CD4-positive, alpha-beta T cell treated with Interleukin-12 subunit alpha and Interleukin-12 subunit beta, for 1 hour (primary cell): ENCODE results near the gene ATP2C2.

Experiments used
- DNase-seq: peaks from one replicate; pipeline ENCODE4 v3.0.0-alpha.2; 2020

ATP2C2 gene

DNA sequence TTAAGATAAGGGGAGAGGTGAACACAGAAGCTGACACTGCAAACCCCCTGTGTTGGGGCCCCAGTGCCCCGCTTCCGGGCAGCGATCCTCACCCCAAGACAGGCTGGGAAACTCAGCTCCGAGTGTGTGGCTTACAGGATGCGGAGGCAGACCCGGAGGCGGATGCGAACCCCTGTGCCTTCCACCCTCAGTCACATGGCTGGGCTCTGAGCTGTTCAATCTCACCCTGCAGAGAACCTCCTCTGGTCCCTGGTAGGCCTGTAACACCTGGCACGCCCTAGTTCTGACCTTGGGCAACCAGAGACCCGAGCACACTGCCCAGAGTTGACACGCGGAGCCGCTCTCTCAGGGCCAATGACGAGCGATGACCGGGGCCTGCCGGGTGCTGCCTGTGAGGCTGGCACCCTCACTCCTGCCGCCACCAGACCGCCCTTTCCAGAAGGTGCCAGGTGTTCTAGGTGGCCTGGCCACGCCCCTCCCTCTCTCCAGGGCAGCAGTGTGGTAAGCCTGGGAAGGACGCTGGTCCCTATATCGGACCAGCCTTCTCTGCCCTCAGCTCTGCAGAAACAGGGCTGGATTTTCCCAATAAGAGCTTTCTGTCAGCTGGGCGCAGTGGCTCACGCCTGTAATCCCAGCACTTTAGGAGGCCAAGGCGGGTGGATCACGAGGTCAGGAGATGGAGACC, 112.9 kb downstream of the ATP2C2 start:
- DNase-seq = no peak

DNA sequence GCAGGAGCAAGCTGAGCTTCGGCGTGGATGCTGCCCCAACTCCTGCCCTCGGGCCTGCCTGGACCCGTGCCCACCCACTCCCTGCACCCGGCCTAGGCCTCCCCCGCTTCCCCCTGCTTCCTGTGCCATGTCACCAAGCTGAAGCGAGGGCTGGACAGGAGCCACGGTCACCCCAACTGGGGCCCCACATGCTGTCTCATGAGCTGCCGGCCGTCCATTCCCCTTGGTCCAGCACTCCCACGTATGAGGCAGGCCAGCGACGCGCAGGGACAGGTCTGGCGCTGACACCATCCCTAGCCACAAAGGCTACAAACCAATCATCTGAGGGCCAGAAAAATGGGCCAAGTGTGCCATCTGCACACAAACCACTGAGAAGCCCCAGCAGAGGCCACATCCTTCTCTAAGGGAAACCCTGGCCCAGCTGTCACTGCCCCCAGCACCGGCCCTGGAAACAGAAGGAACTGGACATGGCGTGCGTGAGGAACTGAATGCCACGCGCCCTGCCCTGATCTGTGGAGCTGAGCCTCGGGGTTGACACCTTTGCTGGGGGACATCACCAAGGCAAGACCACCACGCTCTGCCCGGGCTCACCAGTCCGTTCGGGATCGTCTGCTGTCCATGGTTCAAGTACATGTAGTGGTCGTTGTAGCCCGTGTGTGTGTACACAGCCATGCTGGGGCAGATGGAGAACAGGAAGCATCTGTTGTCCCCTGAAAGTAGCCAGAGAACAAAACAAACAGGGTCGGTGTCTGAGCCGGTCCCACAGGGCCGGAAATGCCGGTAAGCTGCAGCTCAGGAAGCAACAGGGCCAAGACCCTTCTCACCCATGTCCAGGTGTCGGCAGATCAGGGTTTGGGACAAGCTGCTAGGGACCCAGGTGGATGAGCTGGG, 113.9 kb downstream of the ATP2C2 start:
- DNase-seq = no peak

DNA sequence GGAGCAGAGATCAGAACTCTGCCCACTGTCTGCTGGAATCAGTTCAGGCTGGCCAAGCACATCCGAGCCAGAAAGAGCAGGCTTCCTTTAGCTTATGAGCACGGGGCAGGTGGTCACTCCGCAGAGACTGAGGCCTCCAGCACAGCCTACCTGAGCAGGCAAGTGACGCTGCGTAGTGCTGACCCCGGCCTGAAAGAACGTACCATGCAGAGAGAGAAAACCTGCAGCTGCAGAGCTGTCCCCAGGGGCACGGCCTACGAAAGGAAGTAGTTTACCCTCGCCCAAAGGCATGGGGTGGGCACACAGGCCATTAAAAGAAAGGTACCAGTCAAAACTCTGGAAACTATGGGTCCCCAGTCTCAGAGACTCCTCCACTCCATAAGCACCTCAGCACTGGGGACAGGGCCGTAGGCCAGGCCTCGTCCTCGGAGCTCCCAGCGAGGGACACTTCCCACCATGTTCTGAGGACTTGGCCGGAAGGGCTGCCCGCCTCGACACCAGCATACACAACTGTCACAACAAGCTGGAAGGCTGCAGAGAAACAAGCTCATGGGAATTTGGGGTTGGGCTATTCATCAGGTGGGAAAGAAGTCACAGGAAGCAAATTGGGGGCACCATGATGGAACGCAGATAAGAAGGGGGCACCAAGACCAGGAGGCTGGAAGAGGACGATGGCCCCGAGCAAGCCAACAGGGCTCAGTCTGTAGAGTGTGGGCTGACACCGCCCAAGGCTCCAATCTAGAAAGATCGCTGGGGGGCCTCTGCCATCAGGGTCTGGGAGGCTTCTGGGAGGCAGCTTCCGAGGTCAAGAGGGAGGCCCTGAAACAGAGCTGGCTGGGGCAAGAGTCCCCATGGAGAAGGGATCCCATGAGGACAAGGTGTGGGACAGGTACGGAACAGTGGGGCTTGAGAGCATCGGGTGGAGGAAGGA, 114.9 kb downstream of the ATP2C2 start:
- DNase-seq = no peak

DNA sequence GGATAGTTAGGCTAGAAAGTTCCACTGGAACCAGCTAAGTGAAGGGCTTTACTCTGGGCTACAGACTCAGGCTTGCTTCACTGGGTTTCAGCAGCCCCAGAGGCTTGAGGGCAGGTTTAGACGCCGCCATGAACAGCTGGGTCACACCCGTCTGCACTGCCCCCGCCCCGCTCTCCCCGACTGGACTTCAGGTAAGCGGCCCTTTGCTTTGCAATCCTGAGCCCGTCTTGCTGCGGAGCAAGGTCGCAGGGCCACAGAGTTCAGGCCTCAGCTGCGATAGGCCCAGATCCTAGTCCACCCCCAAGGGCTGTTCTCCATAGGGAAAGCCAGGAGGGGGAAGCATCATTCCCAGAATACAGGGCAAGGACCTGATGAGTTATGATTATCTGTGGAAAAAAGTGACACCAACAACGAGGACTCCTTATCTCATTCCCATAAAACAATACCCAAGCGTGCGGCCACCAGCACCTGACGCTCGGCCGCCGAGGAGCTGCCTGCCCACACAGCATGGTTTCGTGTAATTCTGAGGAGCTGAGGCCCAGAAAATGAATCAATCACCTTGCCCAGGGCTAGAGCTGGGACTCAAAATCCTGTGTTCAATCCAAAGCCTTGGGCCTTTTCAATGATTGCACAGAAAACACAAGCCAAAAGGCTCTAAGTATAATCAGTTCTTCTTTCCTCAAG, 115.7 kb downstream of the ATP2C2 start:
- no peak for DNase-seq

DNA sequence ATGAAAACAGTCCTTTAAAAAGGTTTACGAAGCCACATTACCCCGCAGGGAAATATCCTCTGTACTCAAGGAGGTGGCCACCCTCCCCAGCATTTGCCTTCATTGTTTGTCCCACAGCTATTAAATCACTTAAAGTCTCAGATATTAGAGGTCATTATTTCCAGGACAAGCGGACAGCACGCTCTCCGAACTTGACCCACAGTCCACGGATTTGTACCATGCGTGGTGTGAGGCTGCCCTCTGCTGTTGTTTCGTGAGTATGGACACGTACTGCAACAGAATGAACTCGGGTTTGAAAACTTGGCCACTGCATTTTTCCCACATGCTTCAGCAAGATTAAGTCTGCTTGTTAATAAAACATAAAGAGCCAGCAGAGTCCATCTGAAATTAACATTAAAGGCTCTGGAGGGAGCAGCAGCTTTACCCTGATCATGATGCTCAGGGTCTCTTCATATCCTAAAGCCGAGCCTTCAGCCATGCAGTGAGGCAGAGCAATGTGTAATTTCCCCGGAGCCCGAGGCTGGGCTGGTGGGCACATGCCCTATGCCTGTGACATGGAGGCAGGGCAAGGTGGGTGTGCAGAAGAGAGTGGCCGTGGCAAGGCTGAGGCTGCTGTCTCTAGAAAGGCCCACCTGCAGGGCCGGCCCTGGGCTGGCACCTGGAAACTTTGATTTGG, 116.4 kb downstream of the ATP2C2 start:
- no peak for DNase-seq

DNA sequence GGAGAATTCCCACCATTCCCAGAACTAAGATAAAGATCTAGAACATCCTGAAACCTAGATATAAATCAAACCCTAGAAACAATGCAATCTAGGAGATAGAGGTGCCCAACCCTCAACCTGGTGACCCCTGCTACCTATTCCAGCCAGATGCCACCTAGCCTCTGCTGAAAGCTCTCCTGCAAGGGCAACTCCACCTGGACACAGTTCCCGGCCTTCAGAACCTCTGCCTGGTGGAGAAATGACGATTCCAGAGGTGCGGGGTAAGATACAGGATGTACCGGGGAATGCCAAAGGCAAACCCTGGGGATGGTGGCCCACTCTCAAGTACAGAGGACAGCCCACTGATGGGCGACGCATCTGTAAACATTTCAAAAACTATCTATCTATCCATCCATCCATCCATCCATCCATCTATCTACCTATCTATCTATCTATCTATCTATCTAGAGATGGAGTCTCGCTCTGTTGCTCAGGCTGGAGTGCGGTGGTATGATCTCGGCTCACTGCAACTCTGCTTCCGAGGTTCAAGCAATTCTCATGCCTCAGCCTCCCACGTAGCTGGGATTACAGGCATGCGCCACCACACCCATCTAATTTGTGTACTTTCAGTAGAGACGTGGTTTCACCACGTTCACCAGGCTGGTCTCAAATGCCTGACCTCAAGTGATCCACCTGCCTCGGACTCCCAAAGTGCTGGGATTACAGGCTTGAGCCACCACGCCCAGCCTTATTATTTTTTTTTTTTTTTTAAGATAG, 117.1 kb downstream of the ATP2C2 start:
- no peak for DNase-seq

DNA sequence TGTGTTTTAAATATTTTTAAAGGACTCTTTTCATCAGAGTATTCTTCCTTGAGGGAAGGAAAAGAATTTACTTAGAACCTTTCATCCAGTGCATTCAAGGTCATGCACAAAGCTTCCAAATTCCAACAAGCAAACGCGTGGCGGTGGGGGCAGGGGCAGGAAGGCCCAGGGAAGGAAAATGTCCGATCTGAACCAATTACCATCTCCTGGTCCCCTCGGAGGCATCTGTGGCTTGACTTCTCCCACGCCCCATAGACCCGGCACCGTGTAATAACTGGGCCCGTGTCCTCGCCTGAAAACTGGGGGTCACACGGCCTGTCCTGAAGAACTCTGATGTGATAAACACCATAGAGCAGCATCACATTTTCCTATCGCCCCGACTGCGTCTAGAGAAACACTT, 117.8 kb downstream of the ATP2C2 start:
- no peak for DNase-seq

DNA sequence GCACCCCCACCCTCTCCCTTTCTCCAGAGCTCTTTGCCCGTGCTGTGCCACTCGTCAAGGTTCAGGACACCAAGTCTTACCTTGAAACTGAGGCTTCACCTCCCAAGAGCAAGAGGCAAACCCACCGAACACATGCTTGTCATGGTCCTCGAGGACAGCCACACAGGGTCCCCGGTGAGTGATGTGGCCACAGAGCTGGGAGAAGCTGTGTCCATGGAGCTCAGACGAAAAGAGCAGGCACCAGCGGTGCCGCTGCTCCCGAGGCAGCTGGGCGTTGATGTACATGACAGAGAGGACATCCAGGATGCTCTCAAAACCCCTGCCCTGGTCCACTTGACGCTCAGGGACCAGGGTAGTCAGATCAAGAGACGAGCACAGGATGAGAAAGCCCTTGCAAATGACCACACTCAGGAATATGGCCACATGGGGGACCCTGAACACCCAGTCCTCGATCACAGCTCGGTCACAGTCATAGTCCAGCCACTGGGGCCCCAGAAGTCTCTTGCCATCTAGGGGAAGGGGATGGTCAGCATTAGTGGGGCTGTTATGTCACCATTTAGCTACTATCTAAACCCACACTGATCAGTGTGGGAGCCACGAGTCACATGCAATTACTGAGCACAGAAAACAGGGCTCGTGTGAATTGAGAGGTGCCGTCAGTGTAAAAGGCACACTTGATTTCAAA, 118.4 kb downstream of the ATP2C2 start:
- DNase-seq = no peak

DNA sequence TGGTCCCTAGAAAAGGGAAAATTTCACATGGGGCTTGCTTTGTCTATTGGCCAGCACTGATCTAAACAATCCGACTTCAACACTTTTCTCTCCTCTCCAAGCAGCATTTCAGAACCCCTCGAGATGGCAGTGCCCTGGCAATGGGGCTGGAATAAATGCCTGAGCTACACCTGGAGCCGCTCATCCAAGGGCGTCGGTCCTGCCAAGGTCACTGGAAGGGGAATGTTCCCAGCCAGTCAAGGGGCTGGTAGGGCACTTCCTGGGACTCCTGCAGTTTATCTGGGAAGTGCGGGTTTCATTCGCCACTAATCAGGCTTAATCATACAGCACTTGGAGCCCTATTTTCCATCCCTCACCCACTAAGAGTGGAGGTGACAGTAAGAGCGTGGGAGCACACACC, 119.0 kb downstream of the ATP2C2 start:
- no peak for DNase-seq

DNA sequence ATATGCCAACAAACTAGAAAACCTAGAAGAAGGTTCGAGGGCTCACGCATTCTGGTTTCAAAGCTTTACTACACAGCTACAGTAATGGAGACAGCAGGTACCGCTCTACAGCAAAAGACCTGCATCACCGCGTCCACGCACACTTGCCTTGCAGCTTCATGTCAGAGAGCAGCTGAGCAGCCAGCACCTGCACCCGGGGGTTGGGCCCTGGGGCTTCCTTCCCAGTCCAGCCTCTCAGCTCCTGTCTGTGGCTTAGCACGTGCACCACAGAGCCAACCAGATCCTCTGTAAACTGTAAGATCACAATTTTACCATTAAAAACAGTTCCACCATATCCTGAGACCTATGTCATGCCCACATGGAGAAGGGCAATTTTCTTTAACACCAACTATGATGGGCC, 120.8 kb downstream of the ATP2C2 start:
- no peak for DNase-seq

DNA sequence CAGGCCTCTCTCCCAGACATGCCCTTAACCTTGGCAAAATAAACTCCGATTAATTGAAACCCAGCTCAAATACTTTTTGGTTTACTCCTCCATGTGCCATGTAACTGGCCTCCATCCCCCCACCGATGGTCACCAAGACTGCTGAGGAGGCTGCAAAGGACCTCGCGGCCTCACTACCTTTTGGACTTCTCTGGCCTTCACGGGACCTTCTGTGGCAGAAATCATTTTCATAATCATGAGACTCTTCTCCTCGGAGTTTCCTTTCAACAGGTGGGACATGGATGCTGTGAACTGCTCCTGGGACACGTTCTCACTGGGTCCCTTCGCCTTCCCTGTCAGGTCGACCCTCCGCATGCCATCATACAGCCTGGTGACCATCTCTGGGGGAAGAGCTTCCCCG, 127.2 kb downstream of the ATP2C2 start:
- no peak for DNase-seq

DNA sequence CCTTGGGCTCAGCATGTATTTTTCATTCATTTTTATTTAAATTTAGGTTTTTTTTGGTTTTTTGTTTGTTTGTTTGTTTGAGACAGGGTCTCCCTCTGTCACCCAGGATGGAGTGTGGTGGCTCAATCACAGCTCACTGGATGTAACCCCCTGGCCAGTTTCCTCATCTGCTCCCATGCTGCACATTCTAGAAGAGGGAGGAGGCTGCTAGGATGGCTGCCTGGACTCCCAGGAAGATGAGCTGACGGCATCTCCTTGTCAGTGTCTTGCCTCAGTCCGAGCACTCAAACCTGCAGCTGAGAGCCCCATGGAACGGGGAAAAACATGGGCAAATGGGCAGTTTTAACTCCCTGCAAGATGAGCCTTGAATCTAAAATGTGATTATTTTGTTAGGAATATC, 128.7 kb downstream of the ATP2C2 start:
- no peak for DNase-seq

DNA sequence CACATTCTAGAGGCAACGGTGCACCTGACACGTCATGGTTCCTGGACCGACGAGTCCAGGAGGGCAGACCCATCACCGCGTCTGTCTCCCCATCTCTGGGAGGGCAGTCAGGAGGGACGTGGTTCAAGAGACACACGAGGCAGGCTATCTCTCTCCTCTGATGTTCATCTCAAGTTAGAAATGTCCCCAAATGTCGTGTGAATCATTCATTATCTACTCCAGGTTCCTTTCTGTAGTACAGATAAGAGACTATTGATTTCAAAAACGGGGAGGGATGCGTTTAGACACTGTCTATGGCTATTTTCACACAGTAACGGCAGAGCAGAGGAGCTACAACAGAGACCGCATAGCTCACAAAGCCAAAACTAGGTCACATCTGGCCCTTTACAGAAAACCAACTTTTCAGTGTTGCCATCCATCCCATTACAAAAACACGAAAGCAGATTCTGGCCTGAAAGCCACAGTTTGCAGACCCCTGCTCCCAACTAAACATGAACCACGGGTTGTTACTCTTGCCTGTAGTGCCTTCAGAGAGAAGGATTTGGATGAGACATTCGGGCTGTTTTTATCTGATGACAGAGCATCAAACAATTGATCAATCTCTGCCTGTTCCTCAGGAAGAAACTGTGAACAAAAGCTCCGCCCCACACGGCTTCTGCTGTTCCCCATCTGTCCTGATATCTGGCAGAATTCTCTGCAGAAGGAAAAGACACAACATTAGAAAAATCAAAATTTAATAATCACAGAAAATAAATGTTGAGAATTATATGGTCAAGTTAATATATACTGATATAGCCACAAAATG, 129.3 kb downstream of the ATP2C2 start:
- DNase-seq = no peak

DNA sequence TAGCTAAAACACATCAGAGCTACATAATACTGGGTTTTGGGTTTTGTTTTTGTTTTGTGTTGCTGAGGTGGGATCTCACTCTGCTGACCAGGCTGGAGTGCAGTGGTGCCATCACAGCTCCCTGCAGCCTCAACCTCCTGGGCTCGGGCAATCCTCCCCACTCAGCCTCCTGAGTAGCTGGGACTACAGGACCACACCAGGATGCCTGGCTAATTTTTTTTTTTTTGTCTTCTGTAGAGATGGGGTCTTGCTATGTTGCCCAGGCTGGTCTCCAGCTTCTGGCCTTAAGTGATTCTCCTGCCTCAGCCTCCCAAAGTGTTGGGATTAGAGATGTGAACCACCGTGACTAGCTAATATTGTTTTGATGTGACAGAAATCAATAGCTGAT, 129.9 kb downstream of the ATP2C2 start:
- no peak for DNase-seq

DNA sequence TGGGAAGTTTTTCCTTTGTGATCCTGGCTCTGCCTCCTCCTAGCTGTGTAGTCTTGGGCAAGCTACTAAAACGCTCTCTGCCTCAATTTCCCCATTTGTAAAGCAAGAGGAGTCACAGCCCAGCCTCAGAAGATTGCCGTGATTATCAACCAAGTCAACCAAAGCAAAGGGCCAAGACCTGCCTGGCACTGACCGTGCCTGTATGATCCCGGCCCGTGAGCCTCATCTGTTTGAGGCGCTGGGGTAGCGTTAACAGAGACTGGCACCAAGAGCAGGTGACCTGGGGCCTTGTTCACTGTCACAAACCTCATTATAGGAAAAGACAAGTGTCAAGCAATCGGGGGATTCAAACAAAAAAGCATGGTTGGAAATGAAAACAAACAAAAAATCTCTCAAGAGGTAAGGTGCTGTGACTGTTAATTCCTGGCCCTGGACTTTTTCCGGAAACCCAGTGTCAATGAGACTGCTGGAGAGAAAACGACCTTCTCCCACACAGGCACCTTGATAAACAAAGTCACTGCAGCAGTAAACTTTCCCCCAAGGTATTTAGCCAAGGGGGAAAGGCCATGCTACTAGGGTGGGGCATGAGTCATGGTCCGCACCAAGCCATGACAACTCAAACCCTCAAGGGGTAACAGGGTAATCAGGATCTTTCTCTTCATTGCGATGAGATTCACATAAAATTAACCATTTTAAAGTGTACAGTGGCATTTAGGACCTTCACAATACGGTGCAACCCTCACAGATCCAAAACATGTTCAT, 130.7 kb downstream of the ATP2C2 start:
- no peak for DNase-seq

DNA sequence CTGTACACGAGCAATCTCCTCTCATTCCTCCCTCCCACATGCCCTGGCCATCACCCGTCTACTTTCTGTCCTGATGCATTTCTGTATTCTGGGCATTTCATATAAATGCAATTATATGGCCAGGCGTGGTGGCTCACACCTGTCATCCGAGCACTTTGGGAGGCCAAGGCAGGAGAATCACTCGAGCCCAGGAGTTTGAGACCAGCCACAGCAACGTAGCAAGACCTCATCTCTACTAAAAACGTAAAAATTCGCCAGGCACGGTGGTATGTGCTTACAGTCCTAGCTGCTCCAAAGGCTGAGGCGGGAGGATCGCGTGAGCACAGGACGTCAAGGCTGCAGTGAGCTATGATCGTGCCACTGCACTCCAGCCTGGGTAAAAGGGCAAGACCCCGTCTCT, 131.3 kb downstream of the ATP2C2 start:
- DNase-seq = no peak

DNA sequence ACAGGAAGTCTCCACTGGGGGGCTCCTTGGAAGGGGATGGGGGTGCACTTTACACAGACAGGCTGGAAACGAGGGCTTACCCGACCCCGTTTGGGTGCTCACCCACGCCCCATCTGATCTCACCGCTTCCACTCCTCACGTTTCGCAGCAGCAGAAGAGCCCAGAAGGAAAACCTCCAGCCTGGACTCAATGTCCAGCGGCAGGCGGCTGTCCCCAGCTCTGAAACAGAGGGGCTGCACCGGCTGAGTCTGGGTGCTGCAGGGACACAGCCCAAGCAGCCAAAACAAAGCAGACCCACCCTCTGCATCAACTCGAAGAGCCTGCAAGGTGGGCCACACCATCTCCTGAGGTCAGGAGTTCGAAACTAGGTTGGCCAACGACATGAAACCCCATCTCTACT, 132.2 kb downstream of the ATP2C2 start:
- DNase-seq = no peak

DNA sequence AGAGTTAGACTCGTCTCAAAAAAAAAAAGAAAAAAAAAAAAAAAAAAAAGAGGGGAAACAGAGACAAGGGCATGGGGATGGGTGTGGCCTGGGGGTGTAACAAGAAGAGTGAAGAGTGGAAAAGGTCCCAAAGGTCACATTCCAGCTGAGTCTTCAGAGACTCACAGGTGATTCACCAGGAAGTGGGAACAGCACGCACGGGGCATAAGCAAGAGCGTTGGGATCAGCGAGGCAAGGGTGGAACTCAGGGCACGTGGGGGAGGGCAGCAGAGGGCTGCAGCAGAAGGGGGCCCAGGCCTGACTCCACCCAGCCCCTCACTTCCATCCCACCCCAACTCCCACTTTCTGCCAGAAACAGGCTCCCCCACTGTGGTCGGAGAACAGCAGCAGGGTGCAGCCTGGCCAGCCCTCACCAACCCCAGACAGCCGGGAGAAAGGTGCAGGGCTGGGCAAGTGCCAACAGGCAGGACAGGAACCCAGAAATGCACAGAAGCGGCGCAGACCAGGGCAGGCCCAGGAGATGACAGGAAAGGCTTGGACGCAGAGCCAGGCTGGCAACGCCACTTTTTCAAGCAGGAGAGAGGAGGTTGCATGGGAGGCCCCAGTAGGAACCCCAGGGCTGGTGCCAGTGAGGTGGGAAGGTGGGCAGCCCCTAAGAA, 132.9 kb downstream of the ATP2C2 start:
- DNase-seq = no peak

DNA sequence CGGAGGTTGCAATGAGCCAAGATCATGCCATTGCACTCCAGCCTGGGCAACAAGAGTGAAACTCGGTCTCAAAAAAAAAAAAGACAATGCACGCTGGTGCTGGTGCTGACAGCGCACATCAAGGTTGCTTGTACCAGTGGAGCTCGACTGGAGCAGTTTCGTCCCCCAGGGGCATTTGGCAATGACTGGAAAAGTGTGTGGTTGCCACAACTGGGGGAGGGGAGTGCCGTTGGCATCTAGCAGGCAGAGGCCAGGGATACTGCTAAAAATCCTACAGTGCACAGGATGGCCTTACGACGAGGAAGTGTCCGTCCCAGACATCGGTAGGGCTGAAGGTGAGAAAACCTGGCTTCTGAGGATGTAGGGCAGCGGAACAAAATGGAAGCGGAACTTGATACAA, 133.7 kb downstream of the ATP2C2 start:
- DNase-seq = no peak
